Keratinocyte (primary cell): ENCODE data around the gene RAD21L1.

ENCODE experiments used
- CTCF ChIP-seq, 3 experiments: IDR thresholded peaks in 1 of 3; conservative IDR thresholded peaks in 1 of 3; optimal IDR thresholded peaks in 1 of 3; 2 replicates in 2 of 3; 3 replicates in 1 of 3; pipeline versions ENCODE3 to v1.5.1; 2011; ENCODE audit warnings: low read length in 3 of 3, mild to moderate bottlenecking in 3 of 3, moderate library complexity in 2 of 3, control low read depth in 1 of 3, inconsistent platforms in 1 of 3; ENCODE audit not compliant: insufficient read depth in 2 of 3; ENCODE audit errors: extremely low read depth in 1 of 3
- EZH2 ChIP-seq: IDR thresholded peaks from one replicate; pipeline ENCODE4 v1.6.1; 2012; ENCODE audit warnings: inconsistent platforms, mild to moderate bottlenecking, low read length, moderate library complexity

DNA sequence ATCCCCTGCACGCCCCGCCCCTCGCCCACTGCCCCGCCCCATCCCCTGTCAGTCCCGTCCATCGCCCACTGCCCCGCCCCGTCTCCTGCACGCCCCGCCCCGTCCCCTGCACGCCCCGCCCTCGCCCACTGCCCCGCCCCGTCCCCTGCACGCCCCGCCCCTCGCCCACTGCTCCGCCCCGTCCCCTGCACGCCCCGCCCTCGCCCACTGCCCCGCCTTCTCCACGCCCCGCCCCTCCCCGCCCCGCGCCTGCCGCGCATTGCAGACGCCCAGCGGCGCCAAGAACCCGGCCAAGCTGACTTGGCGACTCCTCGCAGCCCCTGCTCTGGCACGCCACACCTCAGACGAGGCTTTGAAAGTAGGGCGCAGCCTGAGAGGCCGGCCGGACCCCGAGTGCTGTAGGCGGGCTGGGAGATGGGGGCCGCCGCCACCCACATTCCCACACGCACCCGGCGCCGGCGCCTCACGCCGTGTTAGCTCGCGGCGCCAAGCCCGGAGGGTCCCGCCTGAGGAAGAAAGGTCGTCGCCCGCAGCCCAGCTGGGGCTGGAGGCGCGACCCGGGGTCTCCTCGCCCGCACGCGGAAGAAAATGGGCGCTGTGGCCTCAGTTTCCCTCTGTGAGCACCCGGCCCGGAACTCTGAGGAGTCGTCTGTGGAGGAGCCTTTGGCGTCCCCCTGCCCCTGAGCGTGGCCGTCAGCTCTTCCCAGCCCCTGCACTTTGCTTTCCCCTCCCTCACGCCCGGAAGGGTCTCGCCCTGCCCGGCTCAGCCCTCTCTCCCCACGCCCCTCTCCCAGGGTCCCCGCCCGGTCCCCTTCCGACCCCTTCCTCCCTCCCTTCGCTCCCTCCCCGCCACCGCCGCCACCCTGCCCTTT is at the start of gene RAD21L1:
- TF ChIP-seq CTCF (optimal IDR thresholded peaks at IDR 0.05 in 1 of 3, IDR thresholded peaks at IDR 0.05 in 1 of 3, conservative IDR thresholded peaks at IDR 0.05 in 1 of 3; ENCODE audit: extremely low read depth in 1 of 3, insufficient read depth in 2 of 3, low read length in 3 of 3) (no peak), EZH2 (peak; percentile 27)
